Stimulated activated effector memory CD8-positive, alpha-beta T cell treated with anti-CD3 and anti-CD28 coated beads, Interleukin-12 subunit alpha, Interleukin-12 subunit beta, amount 100 ng/mL, for 72 hours (primary cell): ENCODE data around the gene MMUT.
A peak's percentile ranks its signal among the peaks of the same experiment; 100 is the strongest.
"Not testable (repeated sequence)": the region's sequence is repeated elsewhere in the genome, so short reads cannot be mapped to it uniquely, and the experiment has no call there.

Experiments
- ATAC-seq: fragments of 150-1000 bp; cut with Tn5 transposase; 2 replicates; pipeline ENCODE4 v1.10.0; 2021
- DNase-seq, 2 donors: peaks; one replicate each; pipeline ENCODE4 v3.0.0; 2021 to 2022; ENCODE audit warnings: low spot score in 2 of 2
- H3K27ac Mint-ChIP-seq: one replicate; pipeline ENCODE4 v1.8.0; 2022; ENCODE audit warnings: mild to moderate bottlenecking, mixed read lengths
- H3K36me3 Mint-ChIP-seq: one replicate; pipeline ENCODE4 v1.8.0; 2022; ENCODE audit warnings: mild to moderate bottlenecking, mixed read lengths
- H3K4me1 Mint-ChIP-seq: one replicate; pipeline ENCODE4 v1.8.0; 2022; ENCODE audit warnings: mixed read lengths
- H3K4me3 Mint-ChIP-seq: one replicate; pipeline ENCODE4 v1.8.0; 2022; ENCODE audit warnings: mild to moderate bottlenecking, mixed read lengths
- H3K9me3 Mint-ChIP-seq: one replicate; pipeline ENCODE4 v1.8.0; 2022; ENCODE audit warnings: mixed read lengths

Gene MMUT

GRCh38 chr6:49462927-49463611, at the start of gene MMUT, which contains the start of gene CENPQ:
Gene MMUT (minus strand): TSS chr6:49463253. CDS start chr6:49459466, 3,787 bp downstream.
Gene CENPQ (plus strand): TSS chr6:49463370. CDS start chr6:49470177, 6,807 bp downstream.
- ATAC-seq: peak; percentile 99
- H3K9me3 Mint-ChIP-seq: no peaks in the 10 kb centered on the region
- H3K4me1 Mint-ChIP-seq: peaks cover 22% of the 10 kb centered on the region
- H3K4me3 Mint-ChIP-seq: peak within 1 kb of the TSS; percentile 88
- DNase-seq: peak; percentile 85 to 98
- H3K36me3 Mint-ChIP-seq: no peaks in the 10 kb centered on the region
- peak within 1 kb of the TSS; percentile 96 for H3K27ac Mint-ChIP-seq

- DNase-seq (no peak), ATAC-seq (no peak)
- H3K36me3 Mint-ChIP-seq: no peaks in the 10 kb centered on the region
- no peak overlapping the region for H3K4me3 Mint-ChIP-seq
- H3K9me3 Mint-ChIP-seq: no peaks in the 10 kb centered on the region
- no peaks in the 10 kb centered on the region for H3K4me1 Mint-ChIP-seq
- no peak overlapping the region for H3K27ac Mint-ChIP-seq
Observed at GRCh38 chr6:49509342-49509741, 46.3 kb upstream of the MMUT start.

GRCh38 chr6:49506569-49507111, 43.6 kb upstream of the MMUT start:
- DNase-seq (no peak), ATAC-seq (no peak)
- no peaks in the 10 kb centered on the region for H3K36me3 Mint-ChIP-seq
- H3K4me3 Mint-ChIP-seq: no peak overlapping the region
- no peaks in the 10 kb centered on the region for H3K9me3 Mint-ChIP-seq
- H3K27ac Mint-ChIP-seq: no peak overlapping the region
- H3K4me1 Mint-ChIP-seq: no peaks in the 10 kb centered on the region

GRCh38 chr6:49504666-49505065, 41.6 kb upstream of the MMUT start:
- ATAC-seq: no peak
- no peaks in the 10 kb centered on the region for H3K4me1 Mint-ChIP-seq
- H3K36me3 Mint-ChIP-seq: no peaks in the 10 kb centered on the region
- no peak overlapping the region for H3K27ac Mint-ChIP-seq
- no peak for DNase-seq
- no peaks in the 10 kb centered on the region for H3K9me3 Mint-ChIP-seq
- H3K4me3 Mint-ChIP-seq: no peak overlapping the region

- no peak within 1 kb of the TSS for H3K27ac Mint-ChIP-seq
- no peak for ATAC-seq
Observed at GRCh38 chr6:49499623-49500022, 36.6 kb upstream of the MMUT start, which contains the start of gene GLYATL3. Gene GLYATL3 (plus strand): TSS chr6:49499923. CDS start chr6:49511991, 12,068 bp downstream.

GRCh38 chr6:49499126-49499525, 36.1 kb upstream of the MMUT start:
- ATAC-seq: no peak
- Mint-ChIP-seq H3K27ac (no peak overlapping the region), H3K4me3 (no peak overlapping the region), H3K36me3 (no peaks in the 10 kb centered on the region), H3K4me1 (no peaks in the 10 kb centered on the region), H3K9me3 (no peaks in the 10 kb centered on the region)
- no peak for DNase-seq

More at GRCh38 chr6:49499623-49500022, 36.6 kb upstream of the MMUT start, which contains the start of gene GLYATL3:
- no peak within 1 kb of the TSS for H3K4me3 Mint-ChIP-seq
- H3K9me3 Mint-ChIP-seq: no peaks in the 10 kb centered on the region
- H3K4me1 Mint-ChIP-seq: no peaks in the 10 kb centered on the region
- no peaks in the 10 kb centered on the region for H3K36me3 Mint-ChIP-seq
- no peak for DNase-seq

DNA sequence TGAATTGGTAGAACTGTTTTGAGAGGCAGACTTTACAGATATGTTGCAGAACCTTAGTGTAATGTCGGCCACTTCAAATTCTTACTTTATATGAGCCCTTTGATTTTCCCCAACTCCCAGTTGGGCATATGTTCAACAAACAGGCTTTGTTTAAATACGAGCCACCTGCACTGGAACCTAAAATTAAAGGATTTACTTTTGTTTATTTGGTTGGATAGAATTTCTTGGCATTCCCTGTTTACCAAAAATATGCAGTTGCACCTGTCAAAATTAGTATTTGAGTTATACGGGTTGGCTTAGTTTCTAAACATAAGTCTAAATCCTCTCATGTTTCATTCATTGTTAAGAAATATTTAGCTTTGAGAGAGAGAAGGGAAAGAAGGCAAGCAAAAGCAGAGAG, 34.3 kb upstream of the MMUT start:
- Mint-ChIP-seq H3K36me3 (peaks cover 10% of the 10 kb centered on the region), H3K9me3 (no peaks in the 10 kb centered on the region), H3K4me1 (no peaks in the 10 kb centered on the region), H3K27ac (no peak overlapping the region), H3K4me3 (no peak overlapping the region)
- DNase-seq (no peak), ATAC-seq (no peak)

DNA sequence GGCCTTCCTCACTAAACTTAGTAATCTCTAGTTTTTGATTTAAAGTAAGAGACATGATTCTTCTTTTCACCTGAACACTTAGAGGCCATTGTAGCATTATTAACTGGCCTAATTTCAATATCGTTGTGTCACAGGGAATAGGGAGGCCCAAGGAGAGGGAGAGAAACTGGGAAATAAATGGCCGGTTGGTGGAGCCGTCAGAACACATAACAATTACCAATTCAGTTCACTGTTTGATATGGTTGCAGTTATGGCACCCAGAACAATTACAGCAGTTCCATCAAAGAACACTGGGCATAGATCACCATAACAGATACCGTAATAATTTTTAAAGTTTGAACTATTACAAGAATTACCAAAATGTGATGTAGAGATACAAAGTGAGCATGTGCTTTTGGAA, 27.6 kb upstream of the MMUT start:
- Mint-ChIP-seq H3K4me3 (no peak overlapping the region), H3K36me3 (peaks cover 46% of the 10 kb centered on the region), H3K4me1 (no peaks in the 10 kb centered on the region), H3K9me3 (no peaks in the 10 kb centered on the region), H3K27ac (no peak overlapping the region)
- ATAC-seq (no peak), DNase-seq (no peak)

GRCh38 chr6:49483380-49483779, 20.3 kb upstream of the MMUT start:
- not testable (repeated sequence) for DNase-seq, H3K9me3 Mint-ChIP-seq, H3K4me3 Mint-ChIP-seq, H3K4me1 Mint-ChIP-seq, H3K27ac Mint-ChIP-seq, ATAC-seq
- peaks cover 13% of the 10 kb centered on the region for H3K36me3 Mint-ChIP-seq

- H3K4me1 Mint-ChIP-seq, H3K9me3 Mint-ChIP-seq, H3K27ac Mint-ChIP-seq, ATAC-seq, H3K4me3 Mint-ChIP-seq, DNase-seq, H3K36me3 Mint-ChIP-seq: not testable (repeated sequence)
Observed at GRCh38 chr6:49481846-49482245, 18.8 kb upstream of the MMUT start.

- H3K9me3 Mint-ChIP-seq: no peaks in the 10 kb centered on the region
- DNase-seq (no peak), ATAC-seq (no peak)
- no peaks in the 10 kb centered on the region for H3K4me1 Mint-ChIP-seq
- peaks cover 13% of the 10 kb centered on the region for H3K36me3 Mint-ChIP-seq
- H3K4me3 Mint-ChIP-seq: no peak overlapping the region
- no peak overlapping the region for H3K27ac Mint-ChIP-seq
Observed at GRCh38 chr6:49479308-49479970, 16.4 kb upstream of the MMUT start.

- ATAC-seq, H3K4me3 Mint-ChIP-seq, H3K4me1 Mint-ChIP-seq, DNase-seq, H3K9me3 Mint-ChIP-seq, H3K27ac Mint-ChIP-seq: not testable (repeated sequence)
- peaks cover 42% of the 10 kb centered on the region for H3K36me3 Mint-ChIP-seq
Observed at GRCh38 chr6:49476564-49476963, 13.5 kb upstream of the MMUT start.

GRCh38 chr6:49468042-49468441, 5.0 kb upstream of the MMUT start:
- DNase-seq: no peak
- no peak overlapping the region for H3K27ac Mint-ChIP-seq
- H3K36me3 Mint-ChIP-seq: peaks cover 24% of the 10 kb centered on the region
- H3K9me3 Mint-ChIP-seq: no peaks in the 10 kb centered on the region
- no peak overlapping the region for H3K4me3 Mint-ChIP-seq
- peaks cover 13% of the 10 kb centered on the region for H3K4me1 Mint-ChIP-seq
- ATAC-seq: no peak

- no peak overlapping the region for H3K27ac Mint-ChIP-seq
- DNase-seq (no peak), ATAC-seq (no peak)
- H3K4me1 Mint-ChIP-seq: peaks cover 22% of the 10 kb centered on the region
- no peaks in the 10 kb centered on the region for H3K9me3 Mint-ChIP-seq
- no peaks in the 10 kb centered on the region for H3K36me3 Mint-ChIP-seq
- H3K4me3 Mint-ChIP-seq: peak overlapping the region; percentile 88
Observed at GRCh38 chr6:49464691-49465090, 1.6 kb upstream of the MMUT start.

DNA sequence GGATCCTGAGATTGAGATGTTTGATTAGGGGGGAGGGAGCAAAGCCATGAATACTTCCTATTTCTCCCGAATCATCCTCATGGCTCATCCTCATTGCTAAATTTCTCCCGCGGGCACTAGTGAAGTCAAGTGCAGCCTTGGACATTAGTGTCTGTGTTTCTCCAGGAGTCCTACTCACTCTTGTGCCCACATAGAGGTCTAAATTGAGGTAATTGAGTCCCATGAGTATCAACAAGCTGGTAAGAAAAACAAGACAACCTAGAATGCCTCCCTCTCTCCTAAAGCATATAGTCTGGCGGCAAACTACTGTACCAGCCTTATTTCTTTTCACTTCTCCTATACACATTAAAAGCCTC, 537 bp upstream of the MMUT start:
- ATAC-seq: peak; percentile 3
- DNase-seq: no peak
- Mint-ChIP-seq H3K36me3 (no peaks in the 10 kb centered on the region), H3K4me1 (peaks cover 22% of the 10 kb centered on the region), H3K9me3 (no peaks in the 10 kb centered on the region), H3K27ac (peak overlapping the region; percentile 96), H3K4me3 (peak overlapping the region; percentile 88)

- no peak for ATAC-seq
- H3K4me1 Mint-ChIP-seq: peaks cover 18% of the 10 kb centered on the region
Observed at GRCh38 chr6:49462599-49462926, 490 bp downstream of the MMUT start.

More at GRCh38 chr6:49462599-49462926, 490 bp downstream of the MMUT start:
- peak overlapping the region; percentile 88 for H3K4me3 Mint-ChIP-seq
- DNase-seq: no peak
- peak overlapping the region; percentile 96 for H3K27ac Mint-ChIP-seq
- peaks cover under 1% of the 10 kb centered on the region for H3K36me3 Mint-ChIP-seq
- no peaks in the 10 kb centered on the region for H3K9me3 Mint-ChIP-seq
